HG03060 (cell line): ENCODE measurements around the gene SCAF1.

Experiments
- ATAC-seq: cut with Tn5 transposase; IDR thresholded peaks from one replicate; pipeline ENCODE4 v1.9.1; 2021; ENCODE audit warnings: low read depth, moderate number of reproducible peaks; ENCODE audit not compliant: unreplicated experiment

SCAF1 gene

GRCh38 chr19:49684983-49685553 is 43.1 kb downstream of the SCAF1 start:
- no peak for ATAC-seq

- no peak for ATAC-seq
These were observed 43.9 kb downstream of the SCAF1 start for GRCh38 chr19:49685845-49686332.

GRCh38 chr19:49686503-49687088 is 44.6 kb downstream of the SCAF1 start:
- ATAC-seq, result no peak

- no peak for ATAC-seq
These were observed 45.1 kb downstream of the SCAF1 start for GRCh38 chr19:49687150-49687549.

GRCh38 chr19:49687566-49688316 is 45.7 kb downstream of the SCAF1 start:
- ATAC-seq, result no peak

- ATAC-seq, result no peak
These were observed 46.6 kb downstream of the SCAF1 start for GRCh38 chr19:49688531-49689132.

GRCh38 chr19:49689133-49690078 is 47.4 kb downstream of the SCAF1 start, which contains the start of gene ADM5:
Gene ADM5, plus strand, starts transcription at chr19:49689594. Its CDS starts 244 bp downstream, at chr19:49689838.
- no peak for ATAC-seq

GRCh38 chr19:49690079-49690655 is 48.2 kb downstream of the SCAF1 start:
- ATAC-seq, result no peak

- ATAC-seq, result no peak
These were observed 48.7 kb downstream of the SCAF1 start, which contains the start of gene CPT1C for GRCh38 chr19:49690656-49691242. Gene CPT1C, plus strand, starts transcription at chr19:49691116. Its CDS starts 1,137 bp downstream, at chr19:49692253.

GRCh38 chr19:49691243-49692146 is 49.5 kb downstream of the SCAF1 start:
- ATAC-seq, result no peak

GRCh38 chr19:49692147-49692506 is 50.1 kb downstream of the SCAF1 start:
- no peak for ATAC-seq

GRCh38 chr19:49696115-49696514 is 54.1 kb downstream of the SCAF1 start:
- ATAC-seq, result no peak

GRCh38 chr19:49696865-49697264 is 54.9 kb downstream of the SCAF1 start:
- no peak for ATAC-seq

GRCh38 chr19:49699364-49699763 is 57.4 kb downstream of the SCAF1 start:
- no peak for ATAC-seq

GRCh38 chr19:49700563-49700962 is 58.6 kb downstream of the SCAF1 start:
- no peak for ATAC-seq

GRCh38 chr19:49701271-49701786 is 59.3 kb downstream of the SCAF1 start:
- no peak for ATAC-seq

GRCh38 chr19:49704888-49705642 is 63.1 kb downstream of the SCAF1 start:
- no peak for ATAC-seq
